ENCODE measurements around the gene C12orf50. TPM values are rescaled to one million over a fixed set of nuclear protein-coding genes. Genes with fewer than 3 reads are reported as not detected.
A peak's percentile ranks its signal among the peaks of the same experiment; 100 is the strongest.
"Not testable (repeated sequence)": the region's sequence is repeated elsewhere in the genome, so short reads cannot be mapped to it uniquely, and the experiment has no call there.

C12orf50 gene
- total RNA-seq, 1 donor, result under 0.01 TPM

GRCh38 chr12:88035271-88035906 lies 6.2 kb upstream of the C12orf50 start:
- H3K79me2 ChIP-seq (ENCODE audit: insufficient read depth, low read length), result peaks cover 49% of the 10 kb centered on the region
- no peaks in the 10 kb centered on the region for H3K27me3 ChIP-seq (ENCODE audit: insufficient read depth, low read length)
- H3K9me3 ChIP-seq (ENCODE audit: low read depth, low read length), result no peaks in the 10 kb centered on the region
- H3K36me3 ChIP-seq (ENCODE audit: insufficient read depth, low read length), result no peaks in the 10 kb centered on the region
- DNase-seq (ENCODE audit: insufficient read length, low spot score, missing footprints), result peak; percentile 94
- peak overlapping the region; percentile 95 for H2AFZ ChIP-seq (ENCODE audit: low read length)
- peaks cover 15% of the 10 kb centered on the region for H4K20me1 ChIP-seq (ENCODE audit: insufficient read depth, low read length)
- peak overlapping the region; percentile 78 for H3K27ac ChIP-seq (ENCODE audit: low read depth, low read length)
- H3K4me3 ChIP-seq (ENCODE audit: insufficient read depth, low read length), result peak overlapping the region; percentile 93
- H3K4me2 ChIP-seq (ENCODE audit: insufficient read depth, low read length), result peak overlapping the region; percentile 92
- TF ChIP-seq, protein P1, sequence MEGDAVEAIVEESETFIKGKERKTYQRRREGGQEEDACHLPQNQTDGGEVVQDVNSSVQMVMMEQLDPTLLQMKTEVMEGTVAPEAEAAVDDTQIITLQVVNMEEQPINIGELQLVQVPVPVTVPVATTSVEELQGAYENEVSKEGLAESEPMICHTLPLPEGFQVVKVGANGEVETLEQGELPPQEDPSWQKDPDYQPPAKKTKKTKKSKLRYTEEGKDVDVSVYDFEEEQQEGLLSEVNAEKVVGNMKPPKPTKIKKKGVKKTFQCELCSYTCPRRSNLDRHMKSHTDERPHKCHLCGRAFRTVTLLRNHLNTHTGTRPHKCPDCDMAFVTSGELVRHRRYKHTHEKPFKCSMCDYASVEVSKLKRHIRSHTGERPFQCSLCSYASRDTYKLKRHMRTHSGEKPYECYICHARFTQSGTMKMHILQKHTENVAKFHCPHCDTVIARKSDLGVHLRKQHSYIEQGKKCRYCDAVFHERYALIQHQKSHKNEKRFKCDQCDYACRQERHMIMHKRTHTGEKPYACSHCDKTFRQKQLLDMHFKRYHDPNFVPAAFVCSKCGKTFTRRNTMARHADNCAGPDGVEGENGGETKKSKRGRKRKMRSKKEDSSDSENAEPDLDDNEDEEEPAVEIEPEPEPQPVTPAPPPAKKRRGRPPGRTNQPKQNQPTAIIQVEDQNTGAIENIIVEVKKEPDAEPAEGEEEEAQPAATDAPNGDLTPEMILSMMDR (IDR thresholded peaks at IDR 0.05; ENCODE audit: extremely low read depth, low read depth, low read length), result no peak
- H3K4me1 ChIP-seq (ENCODE audit: insufficient read depth, low read length), result peaks cover 17% of the 10 kb centered on the region

DNA sequence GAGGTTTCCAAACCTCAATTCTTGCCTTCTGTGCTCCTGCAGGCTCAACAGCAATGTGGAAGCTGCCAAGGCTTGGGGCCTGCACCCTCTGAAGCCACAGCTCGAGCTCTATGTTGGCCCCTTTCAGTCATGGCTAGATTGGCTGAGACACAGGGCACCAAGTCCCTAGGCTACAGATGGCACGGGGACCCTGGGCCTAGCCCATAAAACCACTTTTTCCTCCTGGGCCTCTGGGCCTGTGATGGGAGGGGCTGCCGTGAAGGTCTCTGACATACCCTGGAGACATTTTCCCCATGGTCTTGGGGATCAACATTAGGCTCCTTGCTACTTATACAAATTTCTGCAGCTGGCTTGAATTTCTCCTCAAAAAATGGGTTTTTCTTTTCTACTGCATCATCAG lies 2.0 kb upstream of the C12orf50 start:
- H3K4me3 ChIP-seq (ENCODE audit: insufficient read depth, low read length); H3K4me2 ChIP-seq (ENCODE audit: insufficient read depth, low read length); H3K4me1 ChIP-seq (ENCODE audit: insufficient read depth, low read length); H4K20me1 ChIP-seq (ENCODE audit: insufficient read depth, low read length); H3K9me3 ChIP-seq (ENCODE audit: low read depth, low read length); DNase-seq (ENCODE audit: insufficient read length, low spot score, missing footprints); H2AFZ ChIP-seq (ENCODE audit: low read length); H3K36me3 ChIP-seq (ENCODE audit: insufficient read depth, low read length); H3K27ac ChIP-seq (ENCODE audit: low read depth, low read length); H3K79me2 ChIP-seq (ENCODE audit: insufficient read depth, low read length); H3K27me3 ChIP-seq (ENCODE audit: insufficient read depth, low read length): not testable (repeated sequence)

GRCh38 chr12:88026196-88026595 lies 3.0 kb downstream of the C12orf50 start:
- Histone ChIP-seq H3K79me2 (ENCODE audit: insufficient read depth, low read length) (no peaks in the 10 kb centered on the region), H3K4me3 (ENCODE audit: insufficient read depth, low read length) (no peak overlapping the region), H3K27ac (ENCODE audit: low read depth, low read length) (no peak overlapping the region), H3K4me1 (ENCODE audit: insufficient read depth, low read length) (no peaks in the 10 kb centered on the region), H4K20me1 (ENCODE audit: insufficient read depth, low read length) (no peaks in the 10 kb centered on the region), H3K9me3 (ENCODE audit: low read depth, low read length) (no peaks in the 10 kb centered on the region), H3K36me3 (ENCODE audit: insufficient read depth, low read length) (no peaks in the 10 kb centered on the region), H2AFZ (ENCODE audit: low read length) (no peak overlapping the region), H3K4me2 (ENCODE audit: insufficient read depth, low read length) (no peak overlapping the region), H3K27me3 (ENCODE audit: insufficient read depth, low read length) (peaks cover 4% of the 10 kb centered on the region)
- DNase-seq (ENCODE audit: insufficient read length, low spot score, missing footprints), result no peak
- TF ChIP-seq, protein P1 (IDR thresholded peaks at IDR 0.05; ENCODE audit: extremely low read depth, low read depth, low read length), result no peak

GRCh38 chr12:88017964-88018363 lies 11.2 kb downstream of the C12orf50 start:
- Histone ChIP-seq H3K27ac (ENCODE audit: low read depth, low read length) (no peak overlapping the region), H3K79me2 (ENCODE audit: insufficient read depth, low read length) (no peaks in the 10 kb centered on the region), H3K9me3 (ENCODE audit: low read depth, low read length) (peaks cover 3% of the 10 kb centered on the region), H3K4me2 (ENCODE audit: insufficient read depth, low read length) (no peak overlapping the region), H2AFZ (ENCODE audit: low read length) (no peak overlapping the region), H4K20me1 (ENCODE audit: insufficient read depth, low read length) (no peaks in the 10 kb centered on the region), H3K4me1 (ENCODE audit: insufficient read depth, low read length) (no peaks in the 10 kb centered on the region), H3K36me3 (ENCODE audit: insufficient read depth, low read length) (no peaks in the 10 kb centered on the region), H3K4me3 (ENCODE audit: insufficient read depth, low read length) (no peak overlapping the region), H3K27me3 (ENCODE audit: insufficient read depth, low read length) (no peaks in the 10 kb centered on the region)
- DNase-seq (ENCODE audit: insufficient read length, low spot score, missing footprints), result no peak
- TF ChIP-seq, protein P1 (IDR thresholded peaks at IDR 0.05; ENCODE audit: extremely low read depth, low read depth, low read length), result no peak
